Kidney epithelial cell (primary cell): Measurements from ENCODE around the gene HTRA1. TPM values are rescaled to one million over a fixed set of nuclear protein-coding genes. Genes with fewer than 3 reads are reported as not detected.

ENCODE experiments used
- DNase-seq: peaks from one replicate; pipeline ENCODE4 v3.0.0-alpha.2; 2010; ENCODE audit warnings: low read depth
- H3K27me3 ChIP-seq: 2 replicates; pipeline ENCODE4 v1.6.0; 2011; ENCODE audit warnings: low read length; ENCODE audit not compliant: control insufficient read depth, insufficient read depth
- H3K36me3 ChIP-seq: 2 replicates; pipeline ENCODE4 v1.5.1; 2011; ENCODE audit warnings: low read length; ENCODE audit not compliant: control insufficient read depth, insufficient read depth
- H3K4me3 ChIP-seq: 2 replicates; pipeline ENCODE4 v1.5.1; 2011; ENCODE audit warnings: low read depth, mild to moderate bottlenecking, control low read depth, low read length
- total RNA-seq: library from RNA; depleted of rRNA; stranded (reverse); fragments of >200 nt; gene quantifications from 2 replicates; pipeline ENCODE4 v1.2.3, GENCODE V29; 2015
- TF ChIP-seq, protein P1 (sequence below): IDR thresholded peaks from 2 replicates; pipeline ENCODE4 v1.5.1; 2011; ENCODE audit warnings: mild to moderate bottlenecking, moderate library complexity, low read length, control low read depth, inconsistent platforms; ENCODE audit not compliant: insufficient read depth, poor library complexity, severe bottlenecking

The HTRA1 gene
- total RNA-seq, 1 donor from 2014 or later, result 110 TPM

DNA sequence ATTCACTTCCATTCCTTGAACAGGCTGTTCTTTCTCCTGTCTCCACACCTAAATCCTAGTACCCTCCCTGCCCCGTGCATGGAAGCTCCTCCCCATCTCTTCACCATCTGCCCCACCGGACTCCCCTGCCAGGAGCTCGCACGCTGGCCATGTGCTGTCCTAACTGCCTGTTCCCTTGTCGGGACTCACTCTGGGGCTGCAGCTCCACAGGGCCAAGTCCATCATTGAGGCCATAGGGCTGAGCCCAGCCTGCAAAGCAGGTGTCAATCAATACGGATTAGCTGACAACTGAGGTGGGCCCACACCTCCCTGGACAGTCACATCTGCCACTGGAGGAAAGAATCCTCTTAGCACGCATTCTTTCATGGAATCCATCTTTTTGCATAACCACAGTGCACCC is 57.8 kb downstream of the HTRA1 start:
- Histone ChIP-seq H3K4me3 (no peak overlapping the region), H3K36me3 (no peaks in the 10 kb centered on the region), H3K27me3 (no peaks in the 10 kb centered on the region)
- TF ChIP-seq, protein P1, sequence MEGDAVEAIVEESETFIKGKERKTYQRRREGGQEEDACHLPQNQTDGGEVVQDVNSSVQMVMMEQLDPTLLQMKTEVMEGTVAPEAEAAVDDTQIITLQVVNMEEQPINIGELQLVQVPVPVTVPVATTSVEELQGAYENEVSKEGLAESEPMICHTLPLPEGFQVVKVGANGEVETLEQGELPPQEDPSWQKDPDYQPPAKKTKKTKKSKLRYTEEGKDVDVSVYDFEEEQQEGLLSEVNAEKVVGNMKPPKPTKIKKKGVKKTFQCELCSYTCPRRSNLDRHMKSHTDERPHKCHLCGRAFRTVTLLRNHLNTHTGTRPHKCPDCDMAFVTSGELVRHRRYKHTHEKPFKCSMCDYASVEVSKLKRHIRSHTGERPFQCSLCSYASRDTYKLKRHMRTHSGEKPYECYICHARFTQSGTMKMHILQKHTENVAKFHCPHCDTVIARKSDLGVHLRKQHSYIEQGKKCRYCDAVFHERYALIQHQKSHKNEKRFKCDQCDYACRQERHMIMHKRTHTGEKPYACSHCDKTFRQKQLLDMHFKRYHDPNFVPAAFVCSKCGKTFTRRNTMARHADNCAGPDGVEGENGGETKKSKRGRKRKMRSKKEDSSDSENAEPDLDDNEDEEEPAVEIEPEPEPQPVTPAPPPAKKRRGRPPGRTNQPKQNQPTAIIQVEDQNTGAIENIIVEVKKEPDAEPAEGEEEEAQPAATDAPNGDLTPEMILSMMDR, result no peak
- DNase-seq, result no peak

DNA sequence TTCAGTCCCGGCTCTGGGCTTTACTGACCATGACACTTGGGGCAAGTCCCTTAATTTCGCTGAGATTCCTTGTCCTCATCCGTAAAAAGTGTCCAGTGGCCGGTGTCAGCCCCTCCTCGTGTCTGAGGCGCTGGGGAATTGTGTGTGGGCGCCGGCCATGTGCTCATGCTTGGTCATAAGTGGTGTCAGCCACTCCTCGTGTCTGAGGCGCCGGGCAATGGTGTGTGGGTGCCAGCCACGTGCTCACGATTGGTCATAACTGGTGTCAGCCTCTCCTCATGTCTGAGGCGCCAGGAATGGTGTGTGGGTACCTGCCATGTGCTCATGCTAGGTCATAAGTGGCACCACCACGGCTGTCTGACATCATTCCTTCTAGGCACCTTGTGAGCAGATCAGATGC is 58.5 kb downstream of the HTRA1 start:
- DNase-seq, result no peak
- H3K27me3 ChIP-seq, result no peaks in the 10 kb centered on the region
- TF ChIP-seq, protein P1, result no peak

DNA sequence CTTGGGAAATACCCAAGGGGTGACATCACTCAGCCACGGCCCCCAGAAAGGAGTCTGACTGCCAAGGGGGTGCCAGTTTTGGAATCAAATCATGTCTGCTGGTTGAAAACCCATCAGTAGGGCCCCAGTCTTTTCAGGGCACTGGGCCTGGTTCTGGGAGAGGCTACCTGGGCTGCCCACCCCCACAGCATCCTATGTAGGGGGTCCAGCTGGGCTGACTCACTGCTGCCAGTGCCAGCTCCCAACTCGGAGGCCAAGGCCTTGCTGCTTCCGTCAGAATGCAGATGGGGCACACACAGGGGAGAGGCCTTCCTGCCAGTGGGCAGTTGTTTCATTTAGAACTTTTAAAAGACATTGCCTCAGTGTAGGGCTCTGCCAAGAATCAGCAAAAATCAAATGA is 59.7 kb downstream of the HTRA1 start:
- Histone ChIP-seq H3K27me3 (peaks cover 4% of the 10 kb centered on the region), H3K36me3 (no peaks in the 10 kb centered on the region), H3K4me3 (no peak overlapping the region)
- DNase-seq, result no peak
- TF ChIP-seq, protein P1, result no peak

More for the DNA sequence above, 58.5 kb downstream of the HTRA1 start:
- no peak overlapping the region for H3K4me3 ChIP-seq
- H3K36me3 ChIP-seq, result no peaks in the 10 kb centered on the region

DNA sequence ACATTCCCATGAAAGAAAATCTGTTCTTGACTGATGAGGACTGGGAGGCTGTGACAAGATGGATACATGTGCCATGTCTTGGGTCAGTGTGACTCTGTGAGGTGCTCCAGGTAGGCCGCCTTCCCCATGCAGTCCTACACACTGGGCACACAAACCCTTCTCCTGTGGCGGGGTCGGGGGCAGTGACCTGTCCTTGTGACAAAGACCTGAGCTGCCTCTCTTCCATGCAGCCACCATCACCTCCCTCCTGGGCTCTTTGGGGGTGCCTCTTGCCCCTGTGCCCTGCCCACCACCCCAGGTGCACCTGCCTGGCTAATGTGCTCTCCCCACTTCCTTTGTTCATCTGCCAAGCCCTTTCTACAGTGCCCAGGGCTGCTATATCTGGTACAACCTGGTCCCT is 63.5 kb downstream of the HTRA1 start:
- TF ChIP-seq, protein P1, result no peak

DNA sequence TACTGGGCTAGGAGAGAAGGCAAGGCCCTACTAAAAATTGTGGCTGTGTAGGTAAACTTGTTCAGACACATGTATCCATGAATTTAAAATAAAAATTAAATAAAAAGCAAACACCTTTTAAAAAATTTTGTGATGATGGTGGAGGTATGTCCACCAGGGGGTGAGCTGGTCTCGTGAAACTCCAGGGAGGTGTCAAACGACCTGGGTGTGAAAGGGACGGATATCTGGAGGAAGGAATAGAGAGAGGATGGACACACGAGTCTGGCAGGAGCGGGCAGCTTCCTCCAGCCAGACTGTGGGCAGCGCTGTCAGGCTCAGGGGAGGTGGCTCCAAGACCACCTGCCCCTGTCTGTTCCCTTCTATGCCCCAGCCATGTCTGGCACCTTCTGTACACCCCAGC is 64.4 kb downstream of the HTRA1 start:
- H3K4me3 ChIP-seq, result no peak overlapping the region
- TF ChIP-seq, protein P1, result peak; percentile 18
- H3K36me3 ChIP-seq, result no peaks in the 10 kb centered on the region
- peaks cover 12% of the 10 kb centered on the region for H3K27me3 ChIP-seq
- no peak for DNase-seq

More for the DNA sequence above, 63.5 kb downstream of the HTRA1 start:
- H3K4me3 ChIP-seq, result no peak overlapping the region
- no peaks in the 10 kb centered on the region for H3K36me3 ChIP-seq
- DNase-seq, result no peak
- H3K27me3 ChIP-seq, result peaks cover 10% of the 10 kb centered on the region

DNA sequence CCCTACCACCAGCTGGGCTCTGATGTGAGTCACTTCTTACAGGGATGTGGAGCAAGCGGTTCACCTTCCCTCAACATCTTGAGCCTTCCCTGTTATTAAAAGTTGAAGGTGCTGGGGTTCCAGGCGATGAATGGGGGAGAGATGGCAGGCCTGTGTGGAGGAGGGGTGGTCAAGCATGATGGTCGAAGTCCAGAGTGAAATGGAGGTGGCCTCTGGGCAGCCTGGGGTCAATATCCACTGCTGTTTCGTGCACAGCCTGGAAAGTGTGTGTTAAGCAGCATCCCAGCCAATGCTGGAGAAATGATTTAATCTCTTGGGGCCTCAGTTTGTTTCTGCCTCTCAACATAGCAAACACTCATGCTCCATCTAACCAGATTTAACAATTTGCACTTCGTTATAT is 65.5 kb downstream of the HTRA1 start:
- DNase-seq, result no peak
- no peak overlapping the region for H3K4me3 ChIP-seq
- peaks cover 12% of the 10 kb centered on the region for H3K27me3 ChIP-seq

More for the DNA sequence above, 65.5 kb downstream of the HTRA1 start:
- H3K36me3 ChIP-seq, result no peaks in the 10 kb centered on the region
- TF ChIP-seq, protein P1, result no peak
